NCI-H2196 treated with DMSO at 0.1 percent for 48 hours (cell line): Measurements from ENCODE around the gene TNNC1.

Source experiments
- DNase-seq: peaks from one replicate; lab custom pipeline; 2025; ENCODE audit not compliant: unreplicated experiment; lab: John Stamatoyannopoulos, UW

The TNNC1 gene

DNA sequence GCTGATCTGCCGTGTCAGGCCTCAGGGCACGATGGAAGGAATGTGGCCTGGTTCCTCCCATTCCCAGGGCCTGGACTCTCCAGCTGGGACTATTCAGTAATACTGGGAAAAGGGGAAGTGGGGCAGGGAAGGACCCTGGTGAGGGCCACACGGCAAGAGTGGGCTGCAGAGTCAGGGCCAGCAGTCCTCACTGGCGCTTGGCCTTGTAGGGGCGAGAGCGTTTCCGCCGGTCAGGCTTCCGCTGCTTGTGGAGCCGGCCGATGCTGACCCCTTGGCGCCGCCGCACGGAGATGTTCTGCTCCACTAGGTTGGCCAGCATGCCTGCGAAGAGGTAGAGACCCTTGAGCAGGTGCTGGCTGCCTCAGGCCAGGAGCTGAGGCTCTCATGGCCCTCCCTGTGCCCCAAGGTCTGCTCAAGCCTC lies 51.7 kb downstream of the TNNC1 start:
- DNase-seq = no peak

GRCh38 chr3:52401551-52401950 lies 52.3 kb downstream of the TNNC1 start:
- DNase-seq = no peak
